Psoas muscle (tissue), 8 donors: ENCODE results near the gene NOVA2. TPM values are rescaled to one million over a fixed set of nuclear protein-coding genes. Genes with fewer than 3 reads are reported as not detected.
A peak's percentile ranks its signal among the peaks of the same experiment; 100 is the strongest.

Experiments used
- ATAC-seq, 4 donors: fragments of 200-7000 bp; cut with Tn5 transposase; one replicate each; pipeline ENCODE4 v1.9.1; 2020; ENCODE audit warnings: moderate library complexity in 3 of 4, mild to moderate bottlenecking in 2 of 4
- DNase-seq, 2 donors: peaks; one replicate each; pipeline ENCODE4 v3.0.0-alpha.2; 2020
- H3K27ac ChIP-seq: fragments of 200-600 bp; one replicate; pipeline ENCODE4 v1.8.0; 2022
- H3K27me3 ChIP-seq, 3 donors: fragments of 200-600 bp in 1 of 3; one replicate each; pipeline versions ENCODE4 v1.6.1 to v1.8.0; 2013 to 2022; ENCODE audit warnings: low read length in 2 of 3, mild to moderate bottlenecking in 2 of 3, moderate library complexity in 1 of 3; ENCODE audit not compliant: insufficient read depth in 3 of 3
- H3K36me3 ChIP-seq, 2 donors: fragments of 200-600 bp in 1 of 2; one replicate each; pipeline versions ENCODE4 v1.6.1 to v1.8.0; 2013 to 2022; ENCODE audit warnings: low read depth in 1 of 2, mild to moderate bottlenecking in 1 of 2, moderate library complexity in 1 of 2; ENCODE audit not compliant: insufficient read depth in 1 of 2
- H3K4me1 ChIP-seq: fragments of 200-600 bp; one replicate; pipeline ENCODE4 v1.8.0; 2022
- H3K4me3 ChIP-seq: fragments of 200-600 bp; one replicate; pipeline ENCODE4 v1.8.0; 2022; ENCODE audit warnings: mild to moderate bottlenecking
- H3K9me3 ChIP-seq: fragments of 200-600 bp; one replicate; pipeline ENCODE4 v1.8.0; 2022
- WGBS, 3 donors: extraction: QIAGEN DNeasy Blood & Tissue Kit; methylation state at CpG; one replicate each; pipeline versions ENCODE4 v1.1.6 to v1.1.7; 2013; 5-methylcytosine and 5-hydroxymethylcytosine counted together
- intact Hi-C, 2 donors: fragments of 100-400 bp; cut with DNase I; formaldehyde crosslinking; loops; one replicate each; pipeline versions ENCODE4 v1.11.0 to v1.14.2; 2022
- polyA plus RNA-seq, 3 donors: library from polyadenylated mRNA; stranded (reverse); fragments of 200-250 nt; gene quantifications; one replicate each; pipeline ENCODE4 v1.2.3, GENCODE V29; 2013
- total RNA-seq, 4 donors: library from RNA; stranded (reverse); fragmentation: NEBNext Ultra II Directional in 2 of 4; extraction: Animal tissue kit (Norgen Biotek cat#: 25700) in 2 of 4; gene quantifications; one replicate each; pipeline versions ENCODE4 v1.2.1 to v1.2.4, GENCODE V29; 2021 to 2023
- TF ChIP-seq, protein P1 (sequence below): fragments of 200-600 bp; IDR thresholded peaks from one replicate; pipeline ENCODE4 v1.8.0; 2022; ENCODE audit warnings: antibody characterized with exemption
- donor health status: healthy with polysubstance abuse.
- donor health status: DM: no; HTN: no; CAD: no; lungs with moderate emphysema.
- donor health status: Bipolar disorder and iron deficiency.
- donor health status: healthy.
- donor health status: DM: yes; HTN: yes; CAD: no.
- donor health status: DM: no; HTN: no; CAD: no.
- donor health status: DM: no; HTN: no; CAD: no.
- donor health status: DM: yes; HTN: yes; CAD: no.

Gene NOVA2
- total and polyA plus RNA-seq, 7 donors = 0.27 to 4.3 (median 1.6) TPM

DNA sequence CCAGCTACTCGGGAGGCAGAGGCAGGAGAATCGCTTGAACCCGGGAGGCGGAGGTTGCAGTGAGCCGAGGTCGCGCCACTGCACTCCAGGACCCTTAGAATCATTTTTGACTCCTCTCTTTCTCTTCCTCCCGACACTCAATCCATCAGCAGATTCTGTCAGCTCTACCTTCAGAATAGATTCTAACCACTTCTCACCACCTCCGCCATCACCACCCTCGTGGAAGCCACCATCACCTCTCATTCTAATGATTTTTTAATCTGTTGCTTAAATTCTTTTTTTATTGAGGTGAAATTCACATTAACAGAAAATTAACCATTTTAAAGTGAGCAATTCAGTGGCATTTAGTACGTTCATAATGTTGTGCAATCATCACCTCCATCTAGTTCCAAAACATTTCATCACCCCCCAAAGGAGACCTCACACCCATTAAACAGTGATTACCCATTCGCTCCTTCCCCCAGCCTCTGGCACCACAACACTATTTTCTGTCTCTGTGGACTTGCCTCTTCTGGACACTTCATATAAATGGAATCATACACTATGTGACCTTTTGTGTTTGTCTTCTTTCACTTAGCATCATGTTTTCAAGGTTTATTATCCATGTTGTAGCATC, 16.6 kb upstream of the NOVA2 start:
- no peak overlapping the region for H3K27ac ChIP-seq
- H3K9me3 ChIP-seq = no peaks in the 10 kb centered on the region
- WGBS, 3 donors = 79 to 85% (median 80%) methylated on average over 12 of the region's 12 CpGs
- intact Hi-C loops = no loop called here
- peaks cover 0 to 20% (median 4%) of the 10 kb centered on the region in 3 donors for H3K27me3 ChIP-seq
- TF ChIP-seq, protein P1, sequence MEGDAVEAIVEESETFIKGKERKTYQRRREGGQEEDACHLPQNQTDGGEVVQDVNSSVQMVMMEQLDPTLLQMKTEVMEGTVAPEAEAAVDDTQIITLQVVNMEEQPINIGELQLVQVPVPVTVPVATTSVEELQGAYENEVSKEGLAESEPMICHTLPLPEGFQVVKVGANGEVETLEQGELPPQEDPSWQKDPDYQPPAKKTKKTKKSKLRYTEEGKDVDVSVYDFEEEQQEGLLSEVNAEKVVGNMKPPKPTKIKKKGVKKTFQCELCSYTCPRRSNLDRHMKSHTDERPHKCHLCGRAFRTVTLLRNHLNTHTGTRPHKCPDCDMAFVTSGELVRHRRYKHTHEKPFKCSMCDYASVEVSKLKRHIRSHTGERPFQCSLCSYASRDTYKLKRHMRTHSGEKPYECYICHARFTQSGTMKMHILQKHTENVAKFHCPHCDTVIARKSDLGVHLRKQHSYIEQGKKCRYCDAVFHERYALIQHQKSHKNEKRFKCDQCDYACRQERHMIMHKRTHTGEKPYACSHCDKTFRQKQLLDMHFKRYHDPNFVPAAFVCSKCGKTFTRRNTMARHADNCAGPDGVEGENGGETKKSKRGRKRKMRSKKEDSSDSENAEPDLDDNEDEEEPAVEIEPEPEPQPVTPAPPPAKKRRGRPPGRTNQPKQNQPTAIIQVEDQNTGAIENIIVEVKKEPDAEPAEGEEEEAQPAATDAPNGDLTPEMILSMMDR = no peak
- DNase-seq = peak in 1 of 2 donors; percentile 65
- no peak for ATAC-seq
- H3K4me1 ChIP-seq = no peaks in the 10 kb centered on the region
- H3K36me3 ChIP-seq = no peaks in the 10 kb centered on the region
- H3K4me3 ChIP-seq = no peak overlapping the region

DNA sequence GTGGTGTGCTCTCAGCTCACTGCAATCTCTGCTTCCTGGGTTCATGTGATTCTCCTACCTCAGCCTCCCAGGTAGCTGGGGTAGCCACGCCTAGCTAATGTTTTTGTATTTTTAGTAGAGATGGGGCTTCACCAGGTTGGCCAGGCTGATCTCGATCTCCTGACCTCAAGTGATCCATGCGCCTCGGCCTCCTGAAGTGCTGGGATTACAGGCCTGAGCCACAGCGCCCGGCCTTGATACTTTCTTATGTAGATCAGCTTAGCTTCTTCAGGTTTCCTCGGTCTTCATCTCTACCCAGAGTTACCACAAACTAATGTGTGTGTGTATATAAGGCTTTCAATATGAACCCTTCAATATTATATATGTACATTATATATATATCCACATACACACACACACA, 11.7 kb upstream of the NOVA2 start:
- no peak for ATAC-seq
- no peak for DNase-seq
- no peaks in the 10 kb centered on the region for H3K36me3 ChIP-seq
- H3K27me3 ChIP-seq = peaks cover 0 to 29% (median 3%) of the 10 kb centered on the region in 3 donors
- no peak overlapping the region for H3K4me3 ChIP-seq
- no peaks in the 10 kb centered on the region for H3K4me1 ChIP-seq
- no peaks in the 10 kb centered on the region for H3K9me3 ChIP-seq
- TF ChIP-seq, protein P1 = no peak
- no peak overlapping the region for H3K27ac ChIP-seq
- intact Hi-C loops = loop anchor here in 1 of 2 donors (10.0 kb wide), 1 partner anchor 881 kb away; no protein-coding TSS in a partner anchor
- WGBS, 3 donors = 71 to 84% (median 79%) methylated on average over 7 of the region's 7 CpGs

DNA sequence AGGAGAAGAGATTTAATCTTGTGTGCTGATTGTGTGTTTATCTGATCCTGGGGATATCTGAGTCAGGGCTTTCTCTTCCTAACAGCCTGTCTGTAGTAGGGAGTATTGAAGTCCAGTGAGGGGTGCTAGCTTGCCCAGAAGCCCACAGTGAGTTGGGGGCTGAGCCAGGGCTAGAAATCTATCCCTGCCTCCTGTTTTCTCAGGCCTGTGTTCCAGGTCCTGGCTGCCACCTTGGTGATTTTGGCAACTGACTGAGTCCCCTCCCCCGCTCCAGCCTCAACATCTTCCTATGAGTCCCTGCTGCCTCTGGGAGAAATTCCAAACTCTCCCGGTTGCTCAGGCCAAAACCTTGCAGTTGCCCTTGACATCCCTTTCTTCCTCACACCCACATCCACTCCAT, 7.7 kb upstream of the NOVA2 start:
- ATAC-seq = no peak
- intact Hi-C loops = loop anchor here in 1 of 2 donors (10.0 kb wide), 1 partner anchor 877 kb away; no protein-coding TSS in a partner anchor
- H3K4me1 ChIP-seq = no peaks in the 10 kb centered on the region
- no peak overlapping the region for H3K4me3 ChIP-seq
- WGBS, 3 donors = 42 to 48% (median 47%) methylated on average over 2 of the region's 2 CpGs
- no peak overlapping the region for H3K27ac ChIP-seq
- H3K9me3 ChIP-seq = no peaks in the 10 kb centered on the region
- peaks cover 0 to 25% (median under 1%) of the 10 kb centered on the region in 3 donors for H3K27me3 ChIP-seq
- H3K36me3 ChIP-seq = no peaks in the 10 kb centered on the region
- TF ChIP-seq, protein P1 = no peak
- no peak for DNase-seq

DNA sequence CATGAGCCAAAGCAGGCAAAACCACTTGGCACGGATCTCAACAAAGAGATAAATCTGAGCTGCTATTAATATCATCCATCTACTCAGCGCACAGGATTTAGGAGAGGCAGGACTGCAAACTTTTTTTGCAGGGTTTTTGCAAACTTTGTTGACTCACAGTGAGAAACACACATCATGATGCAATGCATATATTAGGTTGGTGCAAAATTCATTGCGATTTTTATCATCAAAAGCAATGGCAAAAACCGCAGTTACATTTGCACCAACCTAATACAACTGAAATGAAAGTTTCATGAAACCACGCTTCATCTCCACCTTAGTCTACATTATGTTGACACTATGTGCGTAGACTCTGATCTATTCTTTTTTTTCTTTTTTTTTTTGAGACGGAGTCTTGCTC, 4.5 kb upstream of the NOVA2 start:
- Histone ChIP-seq H3K27ac (no peak overlapping the region), H3K4me1 (no peaks in the 10 kb centered on the region), H3K27me3 (peaks cover 0 to 45% (median 10%) of the 10 kb centered on the region in 3 donors), H3K4me3 (no peak overlapping the region), H3K9me3 (no peaks in the 10 kb centered on the region), H3K36me3 (no peaks in the 10 kb centered on the region)
- TF ChIP-seq, protein P1 = no peak
- WGBS, 3 donors = 76 to 91% (median 77%) methylated on average over 7 of the region's 7 CpGs
- ATAC-seq = no peak
- intact Hi-C loops = no loop called here
- DNase-seq = no peak

DNA sequence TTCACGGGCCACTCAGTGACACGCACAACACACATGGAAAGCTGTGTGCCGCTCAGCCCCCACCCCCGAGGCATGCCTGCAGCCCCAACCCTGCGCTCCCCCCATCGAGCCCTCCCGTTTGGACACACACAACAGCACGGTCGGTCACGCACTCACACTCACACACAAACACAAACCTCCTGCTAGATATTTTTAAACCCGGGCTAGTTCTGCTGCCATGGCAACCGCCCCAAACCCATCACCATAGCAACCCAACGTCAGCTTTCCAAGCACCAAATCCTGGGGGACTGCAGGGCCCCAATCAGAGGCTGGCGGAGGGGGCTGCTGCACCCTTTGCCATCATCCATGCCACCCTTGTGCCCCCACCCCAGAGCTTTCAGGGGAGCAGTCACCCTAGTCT, 2.5 kb upstream of the NOVA2 start:
- intact Hi-C loops = no loop called here
- 29 to 40% (median 32%) methylated on average over 14 of the region's 14 CpGs for WGBS, 3 donors
- Histone ChIP-seq H3K27me3 (peaks cover 0 to 64% (median 16%) of the 10 kb centered on the region in 3 donors), H3K9me3 (no peaks in the 10 kb centered on the region), H3K4me3 (no peak overlapping the region), H3K27ac (no peak overlapping the region), H3K36me3 (no peaks in the 10 kb centered on the region), H3K4me1 (no peaks in the 10 kb centered on the region)
- DNase-seq = no peak
- TF ChIP-seq, protein P1 = no peak
- no peak for ATAC-seq
